GM19467 (cell line): ENCODE measurements around the gene METAP1D.
"Not testable (repeated sequence)": the region's sequence is repeated elsewhere in the genome, so short reads cannot be mapped to it uniquely, and the experiment has no call there.

ENCODE experiments used
- ATAC-seq: cut with Tn5 transposase; IDR thresholded peaks from one replicate; pipeline ENCODE4 v1.9.1; 2021; ENCODE audit warnings: mild to moderate bottlenecking, moderate library complexity; ENCODE audit not compliant: unreplicated experiment

The METAP1D gene

DNA sequence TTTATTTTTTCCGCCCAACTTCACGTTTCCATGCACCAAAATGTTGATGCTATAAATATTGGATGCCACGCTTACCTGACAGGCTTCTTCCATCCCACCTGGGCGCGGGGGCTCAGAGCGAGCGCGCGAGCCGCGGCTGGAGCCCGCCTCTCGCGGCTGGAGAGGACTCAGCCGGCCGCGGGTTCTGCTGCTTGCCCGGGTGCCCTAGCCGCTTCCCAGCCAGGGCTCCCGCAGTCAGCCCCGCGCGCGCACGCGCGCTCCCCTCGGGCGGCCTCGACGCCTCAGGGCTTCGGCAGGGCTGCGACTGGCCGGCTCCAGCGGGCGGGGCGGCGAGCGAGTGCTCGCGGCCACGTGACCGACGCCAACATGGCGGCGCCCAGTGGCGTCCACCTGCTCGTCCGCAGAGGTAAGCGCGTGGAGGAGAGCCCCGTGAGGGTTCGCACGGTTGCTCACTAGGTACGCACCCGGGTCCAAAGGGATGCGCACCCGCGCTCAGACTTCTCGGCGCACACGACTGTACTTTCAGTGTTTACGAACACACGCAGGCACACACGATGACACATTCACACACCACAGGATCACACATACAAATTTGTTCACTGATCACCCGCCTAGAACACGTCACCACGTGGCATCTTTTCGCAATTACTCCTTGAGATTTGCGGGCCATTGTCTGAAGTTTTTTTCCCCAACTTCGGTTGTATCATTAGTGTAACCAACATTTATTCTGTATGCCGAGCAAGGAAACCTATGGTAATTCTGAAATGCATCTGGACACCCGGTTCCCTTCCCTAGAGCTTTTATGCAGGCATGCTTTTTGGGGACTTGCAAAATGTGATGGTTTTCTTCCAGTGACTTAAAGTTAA lies at the start of gene METAP1D:
TSS of gene METAP1D (plus strand) at position 350 of the 866 bp plus-strand sequence. CDS start at position 367, 17 bp downstream.
- ATAC-seq: peak; percentile 94

DNA sequence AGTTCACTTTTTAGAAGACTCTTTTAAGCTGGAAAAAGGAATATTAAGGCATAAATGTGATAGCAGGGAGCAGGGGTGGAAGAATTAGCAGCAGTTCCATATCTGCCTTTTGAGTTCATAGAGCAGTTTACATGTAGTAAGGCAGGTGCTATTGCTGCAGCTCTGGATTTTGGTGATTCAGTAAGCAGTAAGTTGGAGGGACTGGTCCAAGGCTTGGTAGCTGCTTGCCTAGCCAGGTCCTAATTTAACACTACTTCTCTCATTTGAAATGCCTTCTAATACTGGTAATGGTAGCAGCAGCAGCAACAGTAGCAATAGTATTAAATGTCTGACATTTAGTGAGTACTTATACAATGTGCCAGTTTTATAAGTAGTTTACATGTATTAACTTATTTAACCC lies 47.5 kb upstream of the METAP1D start:
- ATAC-seq: no peak

DNA sequence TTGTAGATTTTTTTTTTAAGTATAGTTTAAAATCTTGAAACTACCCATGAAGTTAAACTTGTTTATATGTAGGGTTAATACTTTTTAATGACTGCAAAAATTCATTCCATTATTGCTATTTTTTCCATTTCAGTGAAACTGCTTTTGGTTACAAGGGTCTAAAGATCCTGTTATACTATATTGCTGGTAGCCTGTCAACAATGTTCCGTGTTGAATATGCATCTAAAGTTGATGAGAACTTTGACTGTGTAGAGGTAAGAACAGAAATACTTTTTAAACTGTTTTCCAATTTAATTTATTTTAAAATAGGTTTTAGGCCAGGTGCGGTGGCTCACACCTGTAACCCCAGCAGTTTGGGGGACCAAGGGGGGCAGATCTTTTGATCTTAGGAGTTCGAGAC lies 47.0 kb upstream of the METAP1D start:
- no peak for ATAC-seq

DNA sequence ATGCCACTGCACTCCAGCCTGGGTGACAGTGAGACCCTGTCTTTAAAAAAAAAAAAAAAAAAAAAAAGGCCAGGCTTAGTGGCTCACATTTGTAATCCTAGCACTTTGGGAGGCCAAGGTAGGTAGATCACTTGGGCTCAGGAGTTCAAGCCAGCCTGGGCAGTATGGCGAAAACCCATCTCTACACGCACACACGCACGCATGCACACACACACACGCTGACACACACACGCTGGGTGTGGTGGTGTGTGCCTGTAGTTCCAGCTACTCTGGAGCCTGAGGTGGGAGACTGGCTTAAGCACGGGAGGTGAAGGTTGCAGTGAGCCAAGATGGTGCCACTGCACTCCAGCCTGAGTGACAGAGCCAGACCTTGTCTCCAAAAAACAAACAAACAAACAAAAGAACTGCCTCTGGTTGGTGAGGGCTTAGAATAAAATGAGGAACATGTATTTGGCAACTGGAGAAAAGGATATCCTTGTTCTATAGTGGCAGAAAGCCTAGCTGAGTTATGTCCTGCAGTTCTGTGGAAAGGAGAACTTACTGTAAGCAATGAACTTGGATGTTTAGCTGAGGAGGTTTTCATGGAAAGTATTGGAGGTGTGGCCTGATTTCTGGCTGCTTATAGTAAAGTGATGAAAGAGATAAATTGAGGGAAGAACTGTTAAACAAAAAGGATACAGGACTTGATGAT lies 43.5 kb upstream of the METAP1D start:
- no peak for ATAC-seq

DNA sequence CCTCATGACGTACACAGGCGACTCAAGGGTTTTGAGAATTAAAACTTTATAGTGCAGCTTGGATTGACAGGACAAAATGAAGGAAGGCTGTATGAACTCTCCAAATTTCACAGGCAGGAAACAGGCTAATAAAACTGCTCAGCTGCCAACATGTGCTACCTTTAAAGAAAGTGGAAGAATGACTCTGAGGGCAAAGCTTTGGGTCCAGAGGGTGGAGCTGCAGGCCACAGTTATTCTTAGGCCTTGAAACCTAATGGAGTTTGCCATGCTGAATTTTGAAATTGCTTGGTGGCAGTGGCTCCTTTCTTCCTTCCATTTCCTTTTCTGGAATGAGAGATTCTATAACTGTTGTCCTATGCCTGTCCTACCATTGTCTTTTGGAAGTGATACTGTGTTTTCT lies 42.7 kb upstream of the METAP1D start:
- ATAC-seq: no peak

DNA sequence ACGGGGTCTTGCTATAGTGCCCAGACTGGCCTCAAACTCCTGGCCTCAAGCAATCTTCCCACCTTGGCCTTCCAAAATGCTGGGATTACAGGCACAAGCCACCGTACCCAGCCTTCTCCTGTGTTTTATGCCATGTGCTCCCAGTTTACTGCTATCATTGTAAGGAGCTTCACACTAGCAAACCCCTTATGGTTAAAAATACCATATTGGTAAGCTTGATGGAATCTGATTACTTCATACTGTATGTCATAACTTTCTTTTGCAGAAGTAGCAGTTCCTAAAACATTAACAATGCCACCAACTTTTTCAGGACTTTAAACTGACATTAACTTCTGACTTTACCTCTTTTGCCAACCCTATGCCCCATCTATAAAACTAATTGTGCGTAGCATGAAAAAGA lies 41.3 kb upstream of the METAP1D start:
- ATAC-seq: no peak

DNA sequence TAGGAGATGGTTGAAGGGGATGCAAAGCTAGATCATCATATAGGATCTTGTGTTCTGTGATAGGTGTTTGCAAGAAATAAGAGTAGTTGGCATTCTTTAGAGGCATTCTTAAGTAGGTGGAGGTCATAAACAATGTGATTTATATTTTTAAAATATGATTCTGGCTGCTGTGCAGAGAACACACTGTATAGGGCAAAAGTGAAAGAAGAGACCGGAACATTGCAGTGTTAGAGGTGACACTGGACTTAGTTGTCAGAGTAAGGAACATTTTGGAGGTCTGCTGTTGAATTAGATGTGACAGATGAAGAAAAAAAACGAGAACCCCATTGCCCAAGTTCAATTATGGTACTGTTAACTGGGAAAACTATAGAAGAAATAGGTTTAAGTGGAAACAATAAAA lies 39.8 kb upstream of the METAP1D start:
- ATAC-seq: no peak

DNA sequence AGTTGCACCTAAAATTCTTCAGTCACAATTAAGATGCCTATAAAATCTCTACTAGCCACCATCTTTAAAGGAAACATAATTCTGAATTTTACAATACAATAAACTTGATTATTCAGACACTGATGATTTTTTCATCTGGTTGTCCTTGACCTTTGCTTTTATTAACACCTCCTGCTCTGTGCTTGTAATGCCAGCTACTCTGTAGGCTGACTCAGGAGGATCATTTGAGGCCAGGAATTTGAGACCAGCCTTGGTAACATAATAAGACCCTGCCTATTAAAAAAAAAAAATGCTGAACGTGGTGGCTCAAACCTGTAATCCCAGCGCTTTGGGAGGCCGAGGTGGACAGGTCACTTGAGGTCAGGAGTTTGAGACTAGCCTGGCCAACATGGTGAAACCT lies 39.2 kb upstream of the METAP1D start:
- no peak for ATAC-seq

DNA sequence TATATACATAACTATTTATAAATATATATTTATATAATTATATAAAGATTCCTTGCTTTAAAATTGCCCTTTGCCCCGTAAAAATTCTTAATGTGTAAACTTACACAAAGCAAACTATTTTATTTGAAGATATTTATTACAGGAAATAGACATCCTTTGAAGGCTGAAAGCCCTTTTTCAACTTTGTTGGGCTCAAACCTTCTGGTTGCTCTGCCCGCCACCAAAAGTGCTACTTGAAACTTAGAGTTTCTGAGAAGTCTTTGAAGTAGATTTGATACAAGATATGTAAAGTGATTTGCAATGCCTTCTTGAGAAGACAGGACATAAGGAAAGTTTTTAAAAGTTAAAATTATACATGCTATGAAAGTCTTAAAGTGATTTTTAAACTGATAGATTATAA lies 36.6 kb upstream of the METAP1D start:
- ATAC-seq: no peak

DNA sequence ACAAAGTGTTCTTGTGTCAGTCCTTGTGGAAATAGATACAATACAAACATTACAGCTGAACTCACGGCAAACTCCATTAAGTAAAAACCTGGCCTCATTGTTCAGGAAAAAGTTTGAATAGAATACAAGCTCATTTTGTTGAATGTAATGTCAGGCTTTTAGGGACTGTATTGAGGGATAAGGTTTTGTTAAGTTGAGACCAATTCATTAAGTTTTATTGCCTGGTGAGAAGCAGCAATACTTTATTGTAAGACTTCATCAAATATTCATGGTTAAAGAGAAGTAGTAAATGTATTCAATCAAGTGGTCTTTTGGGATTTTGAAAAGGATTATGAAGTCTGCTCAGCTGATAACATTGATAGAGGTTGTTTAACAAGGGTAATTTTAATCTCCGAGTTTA lies 35.4 kb upstream of the METAP1D start:
- no peak for ATAC-seq

DNA sequence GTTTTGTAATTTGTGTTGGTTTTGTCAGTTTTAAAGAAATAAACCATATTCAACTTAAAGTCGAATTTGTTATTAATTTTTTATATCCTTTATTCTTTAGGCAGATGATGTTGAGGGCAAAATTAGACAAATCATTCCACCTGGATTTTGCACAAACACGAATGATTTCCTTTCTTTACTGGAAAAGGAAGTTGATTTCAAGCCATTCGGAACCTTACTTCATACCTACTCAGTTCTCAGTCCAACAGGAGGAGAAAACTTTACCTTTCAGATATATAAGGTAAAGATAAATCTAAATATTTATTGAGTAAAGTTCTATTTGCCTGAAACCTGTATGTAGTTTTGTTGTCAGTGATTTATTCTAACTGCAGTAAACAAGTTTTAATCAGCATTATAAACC lies 34.5 kb upstream of the METAP1D start:
- no peak for ATAC-seq

DNA sequence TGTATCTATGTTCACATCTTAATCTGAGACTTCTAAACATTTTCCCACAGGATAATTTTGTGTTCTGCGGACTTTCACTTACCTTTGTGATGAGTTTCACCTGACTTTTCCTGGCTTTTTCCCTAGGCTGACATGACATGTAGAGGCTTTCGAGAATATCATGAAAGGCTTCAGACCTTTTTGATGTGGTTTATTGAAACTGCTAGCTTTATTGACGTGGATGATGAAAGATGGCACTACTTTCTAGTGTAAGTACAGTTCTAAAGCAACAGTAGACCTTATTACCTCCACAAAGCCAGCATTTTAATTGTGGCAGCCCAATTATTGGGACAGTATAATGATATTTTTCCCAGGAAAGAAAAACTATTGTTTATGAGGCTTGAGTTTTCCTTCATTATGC lies 34.1 kb upstream of the METAP1D start:
- no peak for ATAC-seq

DNA sequence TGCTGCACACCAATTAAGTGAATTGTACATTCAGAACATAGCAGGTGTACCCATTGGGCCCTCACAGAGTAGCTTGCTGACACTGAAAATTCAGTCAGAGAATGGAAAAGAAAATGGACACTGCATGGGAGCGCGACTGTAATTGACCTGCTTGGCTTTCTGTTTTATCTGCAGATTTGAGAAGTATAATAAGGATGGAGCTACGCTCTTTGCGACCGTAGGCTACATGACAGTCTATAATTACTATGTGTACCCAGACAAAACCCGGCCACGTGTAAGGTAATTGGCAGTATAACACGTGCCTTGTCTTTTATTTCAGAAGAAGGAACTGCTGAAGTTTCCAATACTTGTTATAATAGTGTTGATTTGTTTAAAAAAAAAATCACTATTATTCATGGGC lies 33.5 kb upstream of the METAP1D start:
- no peak for ATAC-seq

DNA sequence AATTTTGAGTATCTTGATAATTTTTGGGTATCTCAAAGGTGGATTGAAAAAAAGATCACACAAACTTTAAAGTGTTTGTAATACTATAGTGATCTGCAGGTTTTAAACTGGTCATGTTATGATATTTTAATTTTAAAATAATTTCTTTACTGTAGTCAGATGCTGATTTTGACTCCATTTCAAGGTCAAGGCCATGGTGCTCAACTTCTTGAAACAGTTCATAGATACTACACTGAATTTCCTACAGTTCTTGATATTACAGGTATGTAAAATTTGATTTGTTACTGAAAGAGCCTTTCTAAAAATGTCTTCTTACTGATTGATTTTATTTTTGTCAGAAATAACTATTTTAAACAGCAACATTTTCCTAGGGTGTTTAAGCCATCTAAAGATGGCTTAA lies 33.1 kb upstream of the METAP1D start:
- ATAC-seq: no peak

DNA sequence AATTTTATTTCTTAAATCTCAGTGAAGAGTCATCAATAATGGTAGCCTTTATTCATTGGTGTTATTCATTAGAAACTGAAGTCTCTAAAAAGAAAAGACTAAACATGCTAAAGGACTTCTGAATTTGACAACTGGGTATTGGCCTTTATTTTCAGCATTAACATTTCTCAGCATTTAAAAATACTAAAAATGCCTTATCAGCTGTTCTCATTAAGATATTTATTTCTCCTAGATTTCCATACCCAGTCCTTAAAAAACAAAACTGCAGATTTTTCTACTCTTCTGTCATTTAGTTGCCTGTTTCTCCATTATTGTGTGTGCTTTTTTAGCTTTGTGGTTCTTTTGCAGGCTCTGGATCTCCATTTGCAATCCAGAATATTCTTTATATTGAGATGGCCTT lies 31.2 kb upstream of the METAP1D start:
- no peak for ATAC-seq

DNA sequence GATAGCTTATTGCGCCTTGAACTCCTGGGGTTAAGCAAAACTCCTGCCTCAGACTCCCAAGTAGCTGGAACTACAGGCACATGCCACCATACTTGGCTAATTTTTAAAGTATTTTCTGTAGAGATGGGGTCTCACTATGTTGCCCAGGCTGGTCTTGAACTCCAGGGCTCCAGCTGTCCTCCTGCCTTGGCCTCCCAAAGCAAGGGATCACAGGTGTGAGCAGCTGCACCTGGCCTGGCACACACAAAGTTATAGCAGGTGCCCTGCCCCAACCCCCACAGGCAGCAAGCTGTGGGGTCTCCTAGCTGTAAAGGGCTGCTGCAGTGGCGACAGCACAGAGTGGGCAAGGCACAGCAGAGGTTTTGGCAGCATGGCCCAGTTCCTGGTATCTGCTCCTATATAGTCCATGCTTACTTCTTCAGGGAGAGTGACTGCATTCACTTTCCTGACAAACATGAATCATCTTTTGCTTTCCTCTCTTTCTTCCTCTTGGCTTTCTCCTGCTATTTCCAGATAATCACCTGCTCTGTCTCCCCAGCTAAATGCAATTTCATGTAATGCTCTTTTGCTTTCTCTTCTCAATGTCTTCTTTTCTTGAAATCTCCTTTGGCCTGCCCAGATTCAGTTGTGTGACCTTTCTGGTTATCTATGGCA lies 27.3 kb upstream of the METAP1D start:
- ATAC-seq: no peak

DNA sequence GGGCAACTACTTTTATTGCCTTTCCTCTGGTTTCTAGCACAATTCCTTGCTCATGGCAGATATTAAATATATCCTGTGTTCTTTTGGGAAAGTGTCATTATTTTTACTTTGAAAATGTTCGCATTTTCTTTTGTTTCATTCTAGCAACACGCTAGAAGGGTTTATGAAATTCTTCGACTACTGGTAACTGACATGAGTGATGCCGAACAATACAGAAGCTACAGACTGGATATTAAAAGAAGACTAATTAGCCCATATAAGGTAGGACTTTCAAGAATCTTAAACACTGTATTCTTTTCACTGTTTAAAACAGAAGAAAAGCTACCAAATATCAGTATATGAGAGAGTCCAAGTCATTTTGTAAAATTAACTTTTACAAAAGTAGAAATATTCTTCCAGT lies 20.6 kb upstream of the METAP1D start:
- no peak for ATAC-seq

DNA sequence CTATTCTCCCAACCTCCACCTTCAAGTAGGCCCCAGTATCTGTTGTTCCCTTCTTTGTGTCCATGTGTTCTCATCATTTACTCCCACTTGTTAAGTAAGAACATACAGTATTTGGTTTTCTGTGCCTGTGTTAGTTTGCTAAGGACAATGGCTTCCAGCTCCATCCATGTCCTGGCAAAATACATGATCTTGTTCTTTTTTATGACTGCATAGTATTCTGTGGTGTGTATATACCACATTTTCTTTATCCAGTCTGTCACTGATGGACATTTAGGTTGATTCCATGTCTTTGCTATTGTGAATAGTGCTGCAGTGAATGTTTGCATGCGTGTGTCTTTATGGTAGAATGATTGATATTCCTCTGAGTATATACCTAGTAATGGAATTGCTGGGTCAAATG lies 15.8 kb upstream of the METAP1D start:
- not testable (repeated sequence) for ATAC-seq

DNA sequence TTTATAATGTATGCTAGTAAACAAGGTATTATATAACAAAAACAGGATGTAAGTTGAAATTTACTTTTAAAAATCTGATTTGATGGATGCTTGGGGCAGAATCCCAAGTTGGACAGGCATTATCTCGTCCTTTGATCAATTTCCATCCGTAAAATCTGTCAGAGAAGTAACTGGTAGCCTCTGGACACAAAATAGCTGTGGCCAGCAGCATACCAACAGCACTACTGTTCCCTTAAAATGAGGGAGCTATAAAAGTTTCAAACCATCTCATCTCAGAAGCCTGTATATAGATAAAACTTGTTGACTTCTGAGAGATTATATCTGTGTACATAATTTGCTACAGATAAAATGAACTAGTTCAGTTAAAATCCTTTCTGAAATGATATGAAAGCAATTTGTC lies 14.7 kb upstream of the METAP1D start:
- no peak for ATAC-seq

DNA sequence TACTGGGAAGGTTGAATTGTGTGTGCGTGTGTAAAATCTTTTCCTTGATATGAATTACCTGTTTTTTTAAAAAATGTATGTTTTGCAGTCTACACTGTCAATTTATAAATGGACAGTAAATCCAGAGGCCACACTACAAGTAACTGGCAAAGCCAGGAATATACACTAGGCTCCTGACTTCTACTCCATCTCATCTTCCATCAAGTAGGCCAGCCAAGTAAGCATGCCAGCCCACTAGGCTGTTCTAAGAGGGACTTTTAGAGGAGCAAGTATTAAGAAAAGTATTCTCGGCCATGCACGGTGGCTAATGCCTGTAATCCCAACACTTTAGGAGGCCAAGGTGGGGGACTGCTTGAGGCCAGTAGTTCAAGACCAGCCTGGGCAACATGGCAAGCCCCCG lies 13.0 kb upstream of the METAP1D start:
- ATAC-seq: no peak

DNA sequence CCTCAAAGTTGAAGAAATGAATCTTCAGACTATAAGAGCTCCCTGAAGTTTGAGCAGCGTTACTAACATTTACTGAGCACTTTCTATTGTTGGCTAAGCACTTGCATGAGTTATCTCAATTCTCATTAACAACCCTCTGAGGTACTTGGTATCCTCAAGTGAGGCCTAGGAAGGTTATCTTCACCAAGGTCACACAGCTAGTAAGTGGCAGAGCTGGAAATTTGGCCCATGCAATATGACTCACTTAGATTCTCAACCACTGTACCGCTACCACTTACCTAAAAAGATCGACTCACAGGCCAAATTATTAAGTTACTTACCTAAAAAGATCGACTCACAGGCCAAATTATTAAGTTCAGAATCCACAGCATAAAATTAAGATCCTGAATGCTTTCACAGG lies 8.7 kb upstream of the METAP1D start:
- ATAC-seq: no peak

DNA sequence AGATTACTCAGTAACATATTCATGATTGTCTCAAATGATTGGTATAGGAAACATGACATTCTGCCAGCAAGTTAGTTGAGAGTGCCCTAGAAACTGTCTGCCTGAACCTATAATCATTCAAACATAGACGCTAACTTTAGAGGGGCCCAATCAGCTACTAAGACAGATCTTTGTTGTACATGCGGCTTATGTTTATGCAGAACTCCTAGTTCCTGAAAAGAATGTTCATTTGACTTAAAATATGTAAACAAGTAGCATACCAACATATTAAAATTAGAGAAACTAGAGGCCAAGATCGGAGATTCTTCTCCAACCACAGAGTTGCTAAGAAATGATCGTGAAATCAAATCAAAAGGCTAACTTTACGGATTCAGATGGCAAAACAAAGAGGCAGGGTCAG lies 4.2 kb upstream of the METAP1D start:
- no peak for ATAC-seq
